GM18873 (cell line): ENCODE results near the gene MRPS35.

Source experiments
- ATAC-seq: cut with Tn5 transposase; IDR thresholded peaks from one replicate; pipeline ENCODE4 v1.9.1; 2021; ENCODE audit warnings: mild to moderate bottlenecking, moderate library complexity, moderate number of reproducible peaks; ENCODE audit not compliant: unreplicated experiment, low FRiP score

The MRPS35 gene

DNA sequence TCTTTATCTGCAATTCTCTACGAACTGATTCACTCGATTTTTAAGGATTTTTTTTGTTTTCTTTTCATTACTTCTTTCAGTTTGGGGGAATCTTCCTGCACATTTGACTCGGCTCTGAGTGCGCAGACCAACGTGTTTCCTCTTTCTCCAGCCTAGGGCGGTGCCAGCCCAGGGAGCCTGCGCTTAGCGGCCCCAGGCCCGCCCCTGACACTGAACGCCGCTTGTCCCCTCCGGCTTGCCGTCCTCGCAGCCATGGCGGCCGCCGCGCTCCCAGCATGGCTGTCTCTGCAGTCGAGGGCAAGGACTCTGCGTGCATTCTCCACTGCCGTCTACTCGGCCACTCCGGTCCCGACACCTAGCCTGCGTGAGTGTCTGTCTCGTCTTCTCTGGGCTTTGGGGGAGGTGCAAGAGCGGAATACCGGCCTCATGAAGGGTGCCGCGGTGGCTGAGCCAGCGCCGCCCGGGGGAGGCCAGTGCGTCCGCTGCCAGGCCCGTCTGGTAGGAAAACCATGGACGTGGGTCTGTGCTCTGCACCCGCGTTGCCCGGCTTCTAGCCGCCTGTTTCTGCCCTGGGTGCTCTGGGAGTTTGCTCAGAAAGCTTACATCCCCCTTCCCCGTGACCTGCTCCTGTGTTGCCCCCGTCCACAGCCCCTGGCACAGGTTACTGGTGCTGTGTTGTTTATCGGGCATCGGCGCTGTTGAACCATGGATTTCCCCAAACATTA lies at the start of gene MRPS35:
MRPS35 (plus strand) TSS at position 241 of the 725 bp plus-strand sequence; CDS start at position 253, 12 bp downstream.
- ATAC-seq, result peak; percentile 95

DNA sequence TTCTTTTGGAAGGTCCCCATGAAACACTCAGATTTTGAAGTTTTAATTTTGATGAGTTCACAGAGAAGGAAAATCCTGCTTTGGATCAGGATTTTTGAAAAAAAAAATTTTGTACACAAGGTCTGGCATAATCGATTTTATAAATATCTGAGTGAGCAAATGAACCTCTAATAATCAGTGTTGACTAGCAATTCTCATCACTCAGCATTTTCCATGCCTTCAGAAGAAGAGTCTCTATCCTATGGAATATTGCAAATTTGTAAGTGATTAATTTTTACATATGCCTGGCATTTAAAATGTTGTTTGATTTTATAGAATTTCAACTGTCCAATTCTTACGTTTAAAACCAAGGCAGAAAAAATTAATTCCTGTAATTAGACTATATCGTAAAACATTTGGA lies 44.9 kb upstream of the MRPS35 start:
- no peak for ATAC-seq

DNA sequence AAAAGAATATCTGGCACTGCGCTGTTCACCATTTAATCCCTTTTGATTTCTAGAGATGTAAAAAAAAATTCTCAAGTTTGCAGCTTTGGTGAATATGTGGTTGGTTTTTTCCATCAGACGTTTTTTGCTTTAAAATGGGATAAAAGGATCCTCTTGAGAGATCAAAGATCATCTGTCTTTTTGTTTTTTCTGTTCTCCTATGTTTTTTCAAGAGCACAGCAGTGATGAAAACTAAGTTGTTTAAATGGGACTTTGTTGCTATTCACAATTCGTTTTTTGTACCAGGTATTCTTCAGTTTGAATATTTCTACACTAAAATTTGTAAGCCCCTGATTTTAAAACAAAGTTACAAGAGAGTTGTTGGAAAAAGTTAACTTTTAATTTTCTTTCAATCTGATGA lies 44.1 kb upstream of the MRPS35 start:
- no peak for ATAC-seq

DNA sequence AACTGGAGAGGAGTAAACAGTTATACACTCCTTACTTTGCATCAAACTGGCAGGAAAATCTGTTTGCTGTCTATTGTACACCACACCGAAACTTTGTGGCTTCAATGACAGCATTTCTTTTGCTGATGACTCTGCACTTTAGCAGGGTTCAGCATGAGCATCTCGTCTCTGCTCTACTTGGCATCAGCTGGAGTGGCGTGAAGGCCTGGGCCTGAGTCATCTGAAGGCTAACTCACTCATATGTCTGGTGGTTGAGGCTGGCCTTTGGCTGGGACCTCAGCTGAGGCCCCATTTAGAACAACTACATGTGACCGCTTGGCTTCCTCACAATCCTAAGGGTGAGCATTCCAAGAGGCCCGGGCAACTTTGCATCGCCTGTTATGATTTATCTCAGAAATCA lies 43.1 kb upstream of the MRPS35 start:
- ATAC-seq, result no peak

DNA sequence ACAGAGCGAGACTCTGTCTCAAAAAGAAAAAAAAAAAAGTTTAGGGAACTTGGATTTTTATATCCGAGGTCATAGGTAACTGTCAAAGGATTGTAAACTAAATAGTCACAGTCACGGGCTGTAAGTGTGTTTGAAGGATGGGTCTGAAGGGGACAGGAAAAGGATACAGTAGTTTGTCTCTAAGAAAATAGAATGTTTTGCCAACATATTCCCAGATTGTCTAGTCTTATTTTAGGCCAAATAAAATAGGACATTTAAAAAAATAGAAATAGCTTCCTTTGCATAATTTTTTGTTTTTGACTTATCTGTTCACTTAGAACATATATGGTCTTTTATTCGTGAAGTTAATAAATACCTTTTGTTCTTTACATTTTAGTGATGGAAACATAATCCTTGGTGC lies 38.6 kb upstream of the MRPS35 start:
- ATAC-seq, result no peak

DNA sequence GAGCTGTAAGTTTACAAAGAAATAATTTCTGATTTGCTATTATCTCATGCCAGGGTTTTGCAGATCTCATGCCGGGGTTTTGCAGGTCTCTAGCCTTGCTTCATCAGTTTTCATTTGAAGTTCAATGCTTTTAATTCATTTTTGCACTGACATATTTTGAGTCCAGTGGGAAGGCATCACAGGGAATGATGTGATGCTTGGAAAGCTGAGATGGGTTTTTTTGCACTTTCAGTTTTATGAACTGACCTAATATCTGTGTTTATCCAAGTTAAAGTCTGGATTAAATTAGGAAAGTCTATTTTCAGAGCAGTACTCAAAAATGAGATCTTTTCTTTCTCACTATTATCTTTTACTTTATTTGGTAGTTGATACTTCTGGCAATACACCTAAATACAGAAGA lies 38.0 kb upstream of the MRPS35 start:
- no peak for ATAC-seq

DNA sequence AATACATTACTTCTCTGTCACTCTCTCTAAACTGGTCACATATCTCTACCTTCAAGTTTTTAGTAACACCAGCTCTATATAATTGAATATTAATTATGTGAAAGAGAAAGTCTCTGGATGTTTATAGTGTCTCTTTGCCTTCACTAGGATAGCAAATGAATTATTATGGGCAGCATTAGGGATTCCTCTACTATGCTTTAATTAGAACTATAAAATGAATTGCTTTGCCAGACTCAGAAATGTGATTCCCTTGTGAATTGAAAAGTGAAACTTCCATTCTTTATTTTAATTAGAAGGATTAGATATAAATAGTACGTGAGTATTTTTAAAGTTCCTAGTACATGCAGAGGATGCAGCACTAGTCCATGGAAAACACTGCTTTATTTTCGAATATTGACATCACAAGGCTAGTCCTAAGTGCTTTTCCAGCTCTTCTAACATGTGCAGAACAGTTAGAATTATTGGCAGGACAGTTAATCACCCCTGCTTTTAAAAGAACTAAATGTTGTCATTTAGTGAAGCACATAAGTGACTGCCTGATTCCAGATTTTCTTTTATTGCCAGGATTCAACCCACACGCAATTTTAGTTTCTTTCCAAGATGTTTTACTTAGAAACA lies 37.4 kb upstream of the MRPS35 start:
- no peak for ATAC-seq

DNA sequence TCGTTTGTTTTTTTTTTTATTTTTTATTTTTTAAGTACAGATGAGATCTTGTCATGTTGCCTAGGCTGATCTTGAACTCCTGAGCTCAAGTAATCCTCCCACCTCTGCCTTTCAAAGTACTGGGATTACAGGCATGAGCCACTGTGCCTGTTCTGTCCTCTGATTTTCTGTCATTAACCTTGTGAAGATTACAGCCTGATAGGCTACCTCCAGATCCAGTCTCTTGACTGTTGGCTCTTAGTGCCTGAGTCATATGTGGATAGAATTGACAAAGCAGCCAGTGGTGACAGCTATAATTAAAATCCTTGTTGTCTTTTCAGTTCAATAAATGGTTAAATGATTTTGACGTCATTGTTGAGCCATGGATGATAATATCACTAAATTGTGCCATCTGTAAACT lies 35.6 kb upstream of the MRPS35 start:
- no peak for ATAC-seq

DNA sequence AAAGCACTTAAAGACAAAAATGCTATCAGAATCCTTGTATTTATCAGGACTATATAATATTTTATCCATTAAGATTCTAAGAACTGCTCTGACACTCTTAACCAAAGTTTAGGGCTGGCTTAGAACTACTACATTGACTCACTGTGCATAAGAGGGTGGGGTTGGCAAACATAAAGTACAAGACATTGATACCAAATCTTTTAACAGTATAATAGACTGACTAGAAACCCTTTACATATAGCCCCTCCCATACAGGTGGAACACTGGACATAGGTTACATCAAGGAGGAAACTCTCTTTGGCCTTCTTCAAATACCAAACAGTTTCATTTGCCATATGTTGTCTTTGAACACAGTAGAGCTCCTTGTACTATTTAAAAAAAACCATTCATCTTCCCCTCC lies 30.0 kb upstream of the MRPS35 start:
- ATAC-seq, result no peak

DNA sequence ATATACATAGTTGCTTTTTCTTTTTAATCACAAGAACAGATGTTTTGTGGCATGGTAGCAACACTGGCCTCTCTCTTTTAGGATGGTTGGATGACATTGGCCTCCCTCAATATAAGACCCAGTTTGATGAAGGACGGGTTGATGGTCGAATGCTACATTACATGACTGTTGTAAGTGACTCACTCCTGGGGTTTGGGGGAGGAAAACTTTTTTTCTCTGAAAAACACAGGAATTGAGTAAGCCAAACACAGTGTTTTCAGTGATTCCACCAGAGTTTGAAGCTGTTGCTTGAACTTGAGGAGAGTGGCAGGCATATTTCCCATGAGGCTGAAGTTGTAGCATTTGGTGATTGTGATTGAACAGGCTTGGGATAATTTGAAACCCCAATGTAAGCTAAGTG lies 28.1 kb upstream of the MRPS35 start:
- no peak for ATAC-seq

DNA sequence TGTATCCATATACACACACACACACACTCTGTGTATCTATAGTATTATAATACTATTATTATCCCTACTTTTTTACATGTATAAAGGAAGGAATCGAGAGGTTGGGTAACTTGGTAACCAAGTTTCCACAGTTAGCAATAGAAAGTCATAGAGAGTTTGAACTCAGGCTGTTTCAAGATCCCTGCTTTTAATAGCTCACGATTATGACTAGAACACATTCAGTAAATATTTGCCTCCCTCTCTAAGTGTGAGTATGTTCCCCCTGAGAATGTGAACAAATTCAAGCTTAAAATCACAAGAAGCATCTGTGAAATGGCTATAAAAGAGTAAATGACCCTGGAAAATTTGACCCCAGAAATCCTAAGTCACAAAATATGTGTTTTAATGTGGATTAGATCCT lies 25.4 kb upstream of the MRPS35 start:
- ATAC-seq, result no peak

DNA sequence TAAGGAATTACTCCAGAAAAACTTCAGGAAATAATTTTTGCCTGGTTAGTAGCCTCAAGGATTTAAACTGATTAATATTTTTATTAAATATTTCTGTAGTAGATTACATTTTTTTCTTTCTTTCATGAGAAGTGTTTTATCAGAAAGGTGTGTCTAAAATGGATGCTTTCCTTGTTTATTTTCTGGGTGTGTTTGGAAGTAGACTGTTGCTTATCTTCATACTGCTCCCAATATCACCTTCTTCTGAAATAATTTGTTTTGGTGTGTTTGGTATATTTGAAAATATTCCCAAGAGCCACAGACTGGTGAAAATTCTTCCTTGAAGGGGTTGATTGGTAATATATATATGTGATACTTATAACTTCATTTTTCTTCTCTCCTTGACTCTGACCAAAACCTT lies 24.5 kb upstream of the MRPS35 start:
- no peak for ATAC-seq

DNA sequence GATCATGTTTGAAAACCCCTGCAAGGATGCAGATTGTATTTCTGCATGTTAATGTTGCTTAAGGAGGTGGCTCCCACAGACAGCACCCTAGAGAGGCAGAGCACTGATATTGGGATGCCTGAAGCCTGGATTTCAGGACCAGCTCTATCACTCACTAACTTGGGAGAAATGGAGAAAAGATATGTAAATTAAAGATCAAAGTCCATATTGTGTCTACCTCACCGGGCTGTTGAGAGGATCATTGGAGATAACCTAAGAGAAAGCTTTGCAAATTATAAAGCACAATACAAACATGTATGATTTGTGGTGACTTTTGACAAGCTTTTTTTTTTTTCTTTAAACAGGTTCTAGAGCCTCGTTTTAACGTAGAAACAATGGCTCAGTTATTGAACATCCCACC lies 22.0 kb upstream of the MRPS35 start:
- ATAC-seq, result no peak

DNA sequence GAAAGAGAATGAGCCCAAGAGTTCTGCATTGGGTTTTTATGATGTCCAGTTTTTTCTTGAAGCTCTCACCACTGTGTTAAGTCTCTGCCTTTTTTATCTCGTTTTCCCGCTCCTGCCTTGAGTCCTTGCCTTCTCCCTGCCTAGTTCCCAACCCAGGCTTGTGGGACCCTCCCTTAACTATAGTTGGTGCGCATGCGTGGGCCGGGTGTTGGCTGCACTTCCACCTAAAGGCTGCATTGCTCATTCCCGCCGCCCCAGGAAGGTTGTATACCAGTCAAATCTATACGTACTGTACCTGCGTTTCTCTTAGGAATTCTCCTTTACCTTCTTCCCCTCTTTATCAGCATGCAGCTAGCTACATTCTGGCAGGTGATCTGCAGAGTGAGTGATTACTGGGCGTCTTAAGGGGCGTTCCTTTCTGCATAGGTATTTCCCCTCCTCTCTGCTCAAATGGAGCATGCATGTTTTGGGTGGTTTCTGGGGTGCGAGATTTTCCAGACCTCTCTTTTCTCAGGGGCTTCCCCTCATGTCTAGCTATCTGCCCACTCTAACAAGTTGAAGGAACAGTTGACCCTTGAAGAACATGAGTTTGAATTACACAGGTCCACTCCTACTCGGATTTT lies 21.0 kb upstream of the MRPS35 start:
- no peak for ATAC-seq

DNA sequence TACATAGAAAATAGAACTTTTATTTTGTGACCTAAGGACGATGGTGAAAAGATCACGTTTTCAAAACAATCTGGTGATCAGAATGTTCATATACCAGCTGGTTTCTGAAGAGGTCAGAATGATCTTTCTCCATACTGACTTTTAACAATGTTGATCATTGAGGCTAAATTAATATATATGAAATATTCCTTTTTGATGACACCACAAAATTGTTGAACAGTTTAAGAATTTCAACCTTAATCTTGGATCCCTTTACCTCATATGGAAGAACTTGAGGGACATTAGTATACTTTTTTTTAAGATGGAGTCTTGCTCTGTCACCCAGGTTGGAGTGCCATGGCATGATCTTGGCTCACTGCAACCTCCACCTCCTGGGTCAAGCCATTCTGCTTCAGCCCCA lies 17.2 kb upstream of the MRPS35 start:
- ATAC-seq, result no peak

DNA sequence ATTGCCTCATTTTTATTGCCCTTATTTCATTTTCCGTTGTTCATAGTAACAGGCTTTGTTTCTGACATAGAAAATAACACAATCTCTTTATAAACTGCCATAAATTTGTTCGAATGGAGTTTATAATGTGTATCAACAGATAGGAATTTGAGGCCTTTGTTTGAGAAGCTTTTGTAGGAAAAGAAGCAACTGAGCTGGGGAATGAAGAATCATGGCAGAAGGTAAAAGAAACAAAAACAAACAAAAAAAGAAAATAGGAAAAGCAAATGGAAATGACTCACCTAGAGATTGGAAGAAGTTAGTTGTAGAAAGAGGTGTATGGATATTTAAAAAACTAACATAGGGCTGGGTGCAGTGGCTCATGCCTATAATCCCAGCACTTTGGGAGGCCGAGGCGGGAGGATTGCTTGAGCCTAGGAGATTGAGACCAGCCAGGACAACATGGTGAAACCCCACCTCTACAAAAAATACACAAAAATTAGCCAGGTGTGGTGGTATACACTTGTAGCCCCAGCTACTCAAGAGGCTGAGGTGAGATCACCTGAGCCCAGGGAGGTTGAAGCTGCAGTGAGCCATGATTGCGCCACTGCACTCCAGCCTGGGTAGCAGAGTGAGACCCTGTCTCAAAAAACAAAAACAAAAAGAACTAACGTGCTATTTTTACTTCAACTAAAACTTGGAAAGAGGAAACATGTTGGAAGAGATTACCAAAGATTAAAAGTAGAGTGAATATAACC lies 14.9 kb upstream of the MRPS35 start:
- no peak for ATAC-seq

DNA sequence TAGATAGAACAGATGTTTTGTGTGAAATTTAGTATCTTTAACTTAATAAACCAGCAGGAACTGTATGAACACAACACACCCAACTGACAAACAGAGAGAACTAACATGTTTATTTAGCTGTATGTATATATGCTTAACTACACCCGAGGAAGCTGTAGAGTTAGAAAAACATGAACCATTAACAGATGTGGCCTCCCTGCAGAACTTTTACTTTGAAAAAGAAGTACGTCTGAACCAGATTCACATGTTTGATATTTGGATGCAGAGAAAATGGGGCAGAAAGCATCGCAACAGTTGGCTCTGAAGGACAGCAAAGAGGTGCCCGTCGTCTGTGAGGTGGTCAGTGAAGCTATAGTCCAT lies 14.4 kb upstream of the MRPS35 start, which contains the start of gene REP15:
REP15 (plus strand) TSS at position 155 of the 360 bp plus-strand sequence; CDS start at position 271, 116 bp downstream.
- ATAC-seq, result no peak

DNA sequence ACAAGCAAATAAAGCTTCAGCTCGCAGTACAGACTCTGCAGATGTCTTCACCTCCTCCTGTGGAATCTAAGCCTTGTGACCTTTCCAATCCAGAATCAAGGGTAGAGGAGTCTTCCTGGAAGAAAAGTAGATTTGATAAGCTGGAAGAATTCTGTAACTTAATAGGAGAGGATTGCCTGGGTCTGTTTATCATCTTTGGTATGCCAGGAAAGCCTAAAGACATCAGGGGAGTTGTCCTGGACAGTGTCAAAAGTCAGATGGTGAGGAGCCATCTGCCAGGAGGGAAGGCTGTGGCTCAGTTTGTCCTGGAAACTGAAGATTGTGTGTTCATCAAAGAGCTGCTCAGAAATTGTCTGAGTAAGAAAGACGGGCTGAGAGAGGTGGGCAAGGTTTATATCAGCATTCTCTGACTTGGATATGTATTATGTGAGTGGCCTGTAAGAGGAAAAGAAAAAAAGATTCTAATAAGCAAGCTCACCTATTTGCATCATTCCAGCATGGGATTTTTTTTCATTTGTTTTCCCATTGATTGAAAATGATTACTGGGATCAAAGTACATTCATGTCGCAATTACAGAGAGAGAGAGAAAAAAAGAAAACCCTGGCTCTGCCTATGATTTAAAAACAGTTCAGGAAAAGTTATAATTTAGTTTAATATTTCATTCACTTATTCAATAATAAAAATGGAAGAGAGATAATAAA lies 13.6 kb upstream of the MRPS35 start:
- no peak for ATAC-seq

DNA sequence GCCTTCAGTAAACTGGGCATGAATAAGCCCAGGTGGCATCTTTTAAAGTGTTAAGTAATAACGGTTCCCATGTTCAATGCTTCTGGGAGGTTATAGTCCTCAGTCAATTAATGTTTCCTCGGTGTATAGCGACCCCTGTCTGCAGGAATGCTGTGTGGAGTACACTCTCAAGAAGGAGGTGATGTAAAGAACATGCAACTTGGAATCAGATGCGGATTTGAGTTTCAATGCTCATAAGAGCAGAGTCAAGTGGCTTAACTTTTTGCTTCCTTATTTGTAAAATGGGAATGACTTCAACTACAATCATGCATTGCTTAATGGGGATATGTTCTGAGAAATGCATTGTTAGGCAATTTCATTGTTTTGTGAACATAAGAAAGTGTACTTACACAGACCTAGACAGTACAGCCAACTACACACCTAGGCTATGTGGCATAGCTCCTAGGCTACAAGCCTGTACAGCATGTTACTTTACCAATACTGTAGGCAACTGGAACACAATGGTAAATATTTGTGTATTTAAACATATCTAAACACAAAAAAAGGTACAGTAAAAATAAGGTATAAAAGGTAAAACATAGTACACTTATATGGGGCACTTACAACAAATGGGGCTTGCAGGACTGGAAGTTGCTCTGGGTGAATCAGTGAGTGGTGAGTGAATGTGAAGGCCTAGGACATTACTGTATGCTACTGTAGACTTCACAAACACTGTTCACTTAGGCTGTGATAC lies 6.7 kb upstream of the MRPS35 start:
- ATAC-seq, result peak; percentile 79

DNA sequence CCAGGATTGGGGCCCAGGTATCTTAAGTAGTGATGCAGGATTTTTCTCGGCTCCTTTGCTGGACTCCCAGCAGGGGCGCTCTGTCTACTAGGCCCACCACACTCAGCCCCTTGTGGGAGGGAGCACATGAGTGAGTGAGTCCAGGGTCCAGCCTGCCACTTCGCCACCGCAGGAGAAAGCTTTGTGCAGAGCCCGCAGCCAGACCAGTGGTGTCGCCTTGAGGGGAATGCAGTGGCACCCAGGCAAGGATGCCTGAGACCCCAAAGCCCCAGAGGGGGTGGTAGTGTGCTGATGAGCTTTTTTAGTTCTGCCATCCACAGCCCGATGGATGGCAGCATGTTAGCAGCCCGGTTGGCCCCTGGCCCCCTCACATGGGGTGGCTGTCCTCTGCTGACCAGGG lies 5.4 kb upstream of the MRPS35 start:
- ATAC-seq, result no peak
